Spleen (tissue), 7 donors: Measurements from ENCODE around the gene SUCNR1.

Experiments
- POLR2A ChIP-seq, 3 donors: fragments of 450-650 bp; IDR thresholded peaks; one replicate each; pipeline ENCODE4 v1.5.1; 2017; ENCODE audit warnings: antibody characterized with exemption in 3 of 3, mild to moderate bottlenecking in 1 of 3
- POLR2AphosphoS5 ChIP-seq, 3 donors: sonication (generic); formaldehyde crosslinking; IDR thresholded peaks; one replicate each; pipeline ENCODE4 v1.5.1; 2017; ENCODE audit warnings: antibody characterized with exemption in 3 of 3
- TF ChIP-seq, protein P1 (sequence below), 11 experiments: fragments of 200-600 bp in 7 of 11; fragments of 450-650 bp in 4 of 11; sonication (generic) in 4 of 11; IDR thresholded peaks in 8 of 11; conservative IDR thresholded peaks in 3 of 11; 1 replicate in 7 of 11; 2 replicates in 4 of 11; pipeline versions ENCODE4 v1.4.0 to v1.8.0; 2016 to 2021; ENCODE audit warnings: antibody characterized with exemption in 11 of 11, inconsistent platforms in 4 of 11, mild to moderate bottlenecking in 1 of 11
- donor health status: DM: no; HTN: no; CAD: no; lungs with moderate emphysema.
- donor health status: DM: no; HTN: no; CAD: no.
- donor health status: DM: no; HTN: no; CAD: no.

DNA sequence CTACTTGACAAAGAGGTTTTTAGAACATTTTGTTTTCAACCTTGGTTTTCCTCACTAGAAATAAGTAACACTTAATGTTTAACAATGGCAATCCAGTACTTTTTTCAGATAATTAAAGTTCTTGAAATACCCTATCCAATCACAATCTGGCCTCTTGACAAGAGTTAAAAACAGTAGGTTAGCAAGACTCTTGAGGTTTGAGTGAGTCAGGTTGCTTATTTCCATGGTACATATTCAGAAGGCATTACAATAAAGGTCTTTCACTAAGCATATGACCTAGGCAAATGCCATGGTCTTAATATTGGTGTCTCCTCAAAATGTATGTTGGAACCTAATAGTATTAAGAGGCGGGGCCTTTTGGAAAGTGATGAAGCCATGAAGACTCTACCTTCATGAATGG lies 5.6 kb downstream of the SUCNR1 start:
- TF ChIP-seq, protein P1, sequence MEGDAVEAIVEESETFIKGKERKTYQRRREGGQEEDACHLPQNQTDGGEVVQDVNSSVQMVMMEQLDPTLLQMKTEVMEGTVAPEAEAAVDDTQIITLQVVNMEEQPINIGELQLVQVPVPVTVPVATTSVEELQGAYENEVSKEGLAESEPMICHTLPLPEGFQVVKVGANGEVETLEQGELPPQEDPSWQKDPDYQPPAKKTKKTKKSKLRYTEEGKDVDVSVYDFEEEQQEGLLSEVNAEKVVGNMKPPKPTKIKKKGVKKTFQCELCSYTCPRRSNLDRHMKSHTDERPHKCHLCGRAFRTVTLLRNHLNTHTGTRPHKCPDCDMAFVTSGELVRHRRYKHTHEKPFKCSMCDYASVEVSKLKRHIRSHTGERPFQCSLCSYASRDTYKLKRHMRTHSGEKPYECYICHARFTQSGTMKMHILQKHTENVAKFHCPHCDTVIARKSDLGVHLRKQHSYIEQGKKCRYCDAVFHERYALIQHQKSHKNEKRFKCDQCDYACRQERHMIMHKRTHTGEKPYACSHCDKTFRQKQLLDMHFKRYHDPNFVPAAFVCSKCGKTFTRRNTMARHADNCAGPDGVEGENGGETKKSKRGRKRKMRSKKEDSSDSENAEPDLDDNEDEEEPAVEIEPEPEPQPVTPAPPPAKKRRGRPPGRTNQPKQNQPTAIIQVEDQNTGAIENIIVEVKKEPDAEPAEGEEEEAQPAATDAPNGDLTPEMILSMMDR (IDR thresholded peaks at IDR 0.05 in 8 of 11, conservative IDR thresholded peaks at IDR 0.05 in 3 of 11) = no peak
- no peak for TF ChIP-seq POLR2AphosphoS5 (IDR thresholded peaks at IDR 0.05)
- no peak for TF ChIP-seq POLR2A (IDR thresholded peaks at IDR 0.05)
